ENCODE data around the gene KIF1B.
"Not testable (repeated sequence)": the region's sequence is repeated elsewhere in the genome, so short reads cannot be mapped to it uniquely, and the experiment has no call there.

KIF1B gene

GRCh38 chr1:10211805-10212410, 1.5 kb downstream of the KIF1B start:
- H3K4me1 ChIP-seq (ENCODE audit: control insufficient read depth, insufficient read depth, low read length, unreplicated experiment), result peaks cover 32% of the 10 kb centered on the region
- no peaks in the 10 kb centered on the region for H3K27me3 ChIP-seq (ENCODE audit: insufficient read depth, low read length)
- peak overlapping the region; percentile 72 for H2AFZ ChIP-seq (ENCODE audit: low read length, unreplicated experiment)
- H3K79me2 ChIP-seq (ENCODE audit: control insufficient read depth, insufficient read depth, low read length, unreplicated experiment), result peaks cover 57% of the 10 kb centered on the region
- H3K4me3 ChIP-seq (ENCODE audit: low read depth, low read length), result peak overlapping the region; percentile 96
- H3K36me3 ChIP-seq (ENCODE audit: insufficient read depth, low read length), result no peaks in the 10 kb centered on the region
- H3K27ac ChIP-seq (ENCODE audit: low read depth, low read length), result peak overlapping the region; percentile 86

GRCh38 chr1:10212476-10212875, 2.1 kb downstream of the KIF1B start:
- Histone ChIP-seq H2AFZ (ENCODE audit: low read length, unreplicated experiment) (no peak overlapping the region), H3K79me2 (ENCODE audit: control insufficient read depth, insufficient read depth, low read length, unreplicated experiment) (peaks cover 63% of the 10 kb centered on the region), H3K27ac (ENCODE audit: low read depth, low read length) (peak overlapping the region; percentile 86), H3K4me3 (ENCODE audit: low read depth, low read length) (peak overlapping the region; percentile 96), H3K27me3 (ENCODE audit: insufficient read depth, low read length) (no peaks in the 10 kb centered on the region), H3K36me3 (ENCODE audit: insufficient read depth, low read length) (no peaks in the 10 kb centered on the region), H3K4me1 (ENCODE audit: control insufficient read depth, insufficient read depth, low read length, unreplicated experiment) (peaks cover 32% of the 10 kb centered on the region)

DNA sequence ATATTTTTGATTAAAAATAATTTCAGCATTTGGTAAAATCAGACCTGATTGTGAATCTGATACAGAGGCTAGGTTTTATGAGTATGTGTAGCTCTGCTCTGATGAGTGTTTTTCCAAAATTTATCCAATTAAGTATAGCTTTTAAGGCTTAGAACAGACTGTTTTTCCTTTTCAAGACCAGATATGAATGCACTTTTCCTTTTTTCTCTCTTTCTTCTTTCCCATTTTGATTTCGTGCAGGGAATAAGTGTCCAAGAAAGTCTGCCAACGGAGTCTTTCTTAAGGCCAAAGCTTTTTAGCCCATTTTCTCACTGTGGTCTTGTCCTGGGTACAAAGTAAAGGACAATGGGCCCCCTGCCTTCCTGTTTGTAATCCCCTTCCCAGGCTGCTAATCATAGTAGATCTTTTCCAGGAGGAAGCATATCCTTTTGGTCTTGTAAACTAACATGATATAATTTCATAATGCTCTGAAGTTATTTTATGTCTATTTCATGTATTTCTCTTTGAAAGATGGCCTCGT, 2.9 kb downstream of the KIF1B start:
- Histone ChIP-seq H3K4me3 (ENCODE audit: low read depth, low read length) (peak overlapping the region; percentile 32), H3K79me2 (ENCODE audit: control insufficient read depth, insufficient read depth, low read length, unreplicated experiment) (peaks cover 70% of the 10 kb centered on the region), H3K27me3 (ENCODE audit: insufficient read depth, low read length) (no peaks in the 10 kb centered on the region), H3K4me1 (ENCODE audit: control insufficient read depth, insufficient read depth, low read length, unreplicated experiment) (peaks cover 32% of the 10 kb centered on the region), H3K27ac (ENCODE audit: low read depth, low read length) (no peak overlapping the region), H2AFZ (ENCODE audit: low read length, unreplicated experiment) (no peak overlapping the region), H3K36me3 (ENCODE audit: insufficient read depth, low read length) (no peaks in the 10 kb centered on the region)

DNA sequence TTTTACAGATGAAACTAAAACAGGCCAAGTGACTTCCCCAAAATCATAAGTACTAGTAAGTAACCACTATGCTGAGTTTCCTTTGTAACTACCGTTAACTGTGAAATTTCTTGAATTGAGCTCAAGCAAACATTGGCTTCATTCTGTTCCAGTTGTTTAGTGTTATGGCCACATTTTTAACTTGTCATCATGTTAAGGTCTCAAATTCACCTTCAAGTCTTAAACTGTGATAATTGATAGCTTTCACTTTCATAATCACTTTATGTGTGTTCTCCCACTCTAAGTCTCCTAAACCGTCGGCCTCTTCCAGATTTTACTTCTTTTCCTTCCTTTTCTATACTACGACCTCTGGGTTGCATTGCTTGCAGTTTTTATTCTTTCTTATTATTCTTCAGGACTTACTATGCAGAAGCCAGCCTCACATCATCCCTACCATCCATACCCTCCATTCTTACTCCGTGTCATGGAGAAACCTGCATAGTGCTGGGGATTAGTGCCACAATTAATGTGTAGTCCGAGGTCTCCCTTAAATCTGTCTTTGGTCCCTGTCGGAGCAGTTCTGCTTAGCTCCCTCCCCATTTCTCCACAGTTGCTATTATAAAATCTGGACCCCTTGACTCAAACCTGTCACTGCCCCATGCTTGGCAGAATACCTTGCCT, 5.8 kb downstream of the KIF1B start:
- H3K79me2 ChIP-seq (ENCODE audit: control insufficient read depth, insufficient read depth, low read length, unreplicated experiment), result peaks cover 91% of the 10 kb centered on the region
- H3K27ac ChIP-seq (ENCODE audit: low read depth, low read length), result no peak overlapping the region
- H3K36me3 ChIP-seq (ENCODE audit: insufficient read depth, low read length), result no peaks in the 10 kb centered on the region
- H3K4me1 ChIP-seq (ENCODE audit: control insufficient read depth, insufficient read depth, low read length, unreplicated experiment), result peaks cover 27% of the 10 kb centered on the region
- peak overlapping the region; percentile 62; the same call in 1 of the 2 replicates for H3K4me3 ChIP-seq (ENCODE audit: low read depth, low read length)
- H2AFZ ChIP-seq (ENCODE audit: low read length, unreplicated experiment), result no peak overlapping the region
- no peaks in the 10 kb centered on the region for H3K27me3 ChIP-seq (ENCODE audit: insufficient read depth, low read length)

DNA sequence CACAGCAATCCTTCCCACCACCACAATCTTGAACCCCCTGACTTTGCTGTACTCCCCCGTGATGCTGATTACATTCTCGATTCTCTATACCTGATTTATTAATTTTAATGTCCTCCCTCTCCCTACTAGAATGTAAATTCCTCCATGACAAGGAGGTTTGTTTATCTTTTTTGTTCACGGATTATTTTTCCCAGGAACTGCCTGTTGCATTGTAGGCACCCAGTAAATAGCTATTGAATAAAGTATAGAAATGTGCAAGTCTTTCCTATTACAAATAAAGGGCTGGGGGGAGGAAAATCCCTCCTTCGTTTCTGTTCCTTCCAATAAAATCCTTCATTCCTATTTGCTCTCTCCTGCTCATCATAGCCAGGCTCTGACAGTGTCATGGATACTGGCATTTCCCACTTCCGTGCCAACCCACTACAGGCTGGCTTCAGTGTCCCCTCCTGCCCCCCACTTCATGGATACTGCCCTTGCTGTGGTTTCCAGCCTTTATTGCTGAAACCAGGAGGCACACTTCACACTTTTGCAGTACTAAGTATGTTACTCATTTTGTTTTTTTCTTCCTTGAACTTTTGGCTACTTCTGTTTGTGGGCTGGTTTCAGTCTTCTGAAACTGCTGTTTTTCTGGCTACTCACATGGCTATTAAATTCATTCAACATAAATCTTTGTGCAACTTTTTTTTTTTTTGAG, 7.5 kb downstream of the KIF1B start:
- Histone ChIP-seq H3K79me2 (ENCODE audit: control insufficient read depth, insufficient read depth, low read length, unreplicated experiment) (peaks cover 90% of the 10 kb centered on the region), H3K27ac (ENCODE audit: low read depth, low read length) (no peak overlapping the region), H3K4me3 (ENCODE audit: low read depth, low read length) (no peak overlapping the region)

DNA sequence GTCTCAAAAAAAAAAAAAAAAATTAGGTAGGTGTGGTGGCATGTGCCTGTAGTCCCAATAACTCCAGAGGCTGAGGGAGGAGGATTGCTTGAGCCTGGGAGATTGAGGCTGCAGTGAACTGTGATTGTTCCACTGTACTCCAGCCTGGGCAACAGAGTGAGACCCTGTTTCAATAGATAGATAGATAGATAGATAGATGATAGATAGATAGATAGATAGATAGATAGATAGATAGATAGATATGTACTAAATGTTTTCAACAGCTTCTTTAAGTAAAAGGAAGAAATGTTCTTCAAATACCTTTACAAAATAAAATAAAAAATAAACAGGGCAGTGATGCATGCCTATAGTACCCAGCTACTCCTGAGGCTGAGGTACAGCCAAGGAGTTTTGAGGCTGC, 9.8 kb downstream of the KIF1B start:
- no peak overlapping the region for H3K4me3 ChIP-seq (ENCODE audit: low read depth, low read length)
- no peak overlapping the region for H2AFZ ChIP-seq (ENCODE audit: low read length, unreplicated experiment)
- no peaks in the 10 kb centered on the region for H3K27me3 ChIP-seq (ENCODE audit: insufficient read depth, low read length)
- no peaks in the 10 kb centered on the region for H3K36me3 ChIP-seq (ENCODE audit: insufficient read depth, low read length)
- H3K79me2 ChIP-seq (ENCODE audit: control insufficient read depth, insufficient read depth, low read length, unreplicated experiment), result peaks cover 96% of the 10 kb centered on the region
- peaks cover 12% of the 10 kb centered on the region for H3K4me1 ChIP-seq (ENCODE audit: control insufficient read depth, insufficient read depth, low read length, unreplicated experiment)
- H3K27ac ChIP-seq (ENCODE audit: low read depth, low read length), result no peak overlapping the region

More for the DNA sequence above, 7.5 kb downstream of the KIF1B start:
- H2AFZ ChIP-seq (ENCODE audit: low read length, unreplicated experiment), result no peak overlapping the region
- peaks cover 21% of the 10 kb centered on the region for H3K4me1 ChIP-seq (ENCODE audit: control insufficient read depth, insufficient read depth, low read length, unreplicated experiment)
- no peaks in the 10 kb centered on the region for H3K36me3 ChIP-seq (ENCODE audit: insufficient read depth, low read length)
- no peaks in the 10 kb centered on the region for H3K27me3 ChIP-seq (ENCODE audit: insufficient read depth, low read length)

- H3K27ac ChIP-seq (ENCODE audit: low read depth, low read length); H3K27me3 ChIP-seq (ENCODE audit: insufficient read depth, low read length); H2AFZ ChIP-seq (ENCODE audit: low read length, unreplicated experiment); H3K36me3 ChIP-seq (ENCODE audit: insufficient read depth, low read length); H3K4me3 ChIP-seq (ENCODE audit: low read depth, low read length): not testable (repeated sequence)
- Histone ChIP-seq H3K79me2 (ENCODE audit: control insufficient read depth, insufficient read depth, low read length, unreplicated experiment) (peaks cover 96% of the 10 kb centered on the region), H3K4me1 (ENCODE audit: control insufficient read depth, insufficient read depth, low read length, unreplicated experiment) (peaks cover 12% of the 10 kb centered on the region)
Observed at GRCh38 chr1:10220657-10221056, 10.3 kb downstream of the KIF1B start.

DNA sequence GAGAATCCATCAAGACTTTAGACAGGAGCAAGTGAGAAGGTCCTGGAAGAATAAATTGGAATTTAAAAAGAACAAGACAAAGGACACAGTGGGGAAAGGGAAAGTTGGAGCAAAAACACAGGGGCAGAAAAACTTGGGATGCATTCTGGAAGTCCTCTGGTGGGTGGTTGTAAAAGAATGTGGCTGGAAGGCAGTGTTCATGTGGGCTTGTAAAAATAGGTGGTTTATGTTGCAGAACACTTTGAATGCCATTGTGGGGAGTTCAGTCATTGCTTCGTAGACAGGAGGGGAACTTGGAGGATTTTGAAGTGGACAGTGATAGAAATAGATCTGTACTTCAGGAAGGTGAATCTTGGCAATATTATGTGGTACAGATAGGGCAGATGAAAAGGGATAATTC, 15.2 kb downstream of the KIF1B start:
- H3K4me3 ChIP-seq (ENCODE audit: low read depth, low read length), result no peak overlapping the region
- peaks cover 94% of the 10 kb centered on the region for H3K79me2 ChIP-seq (ENCODE audit: control insufficient read depth, insufficient read depth, low read length, unreplicated experiment)
- no peaks in the 10 kb centered on the region for H3K27me3 ChIP-seq (ENCODE audit: insufficient read depth, low read length)
- H3K36me3 ChIP-seq (ENCODE audit: insufficient read depth, low read length), result no peaks in the 10 kb centered on the region
- no peak overlapping the region for H2AFZ ChIP-seq (ENCODE audit: low read length, unreplicated experiment)
- no peaks in the 10 kb centered on the region for H3K4me1 ChIP-seq (ENCODE audit: control insufficient read depth, insufficient read depth, low read length, unreplicated experiment)
- H3K27ac ChIP-seq (ENCODE audit: low read depth, low read length), result no peak overlapping the region

DNA sequence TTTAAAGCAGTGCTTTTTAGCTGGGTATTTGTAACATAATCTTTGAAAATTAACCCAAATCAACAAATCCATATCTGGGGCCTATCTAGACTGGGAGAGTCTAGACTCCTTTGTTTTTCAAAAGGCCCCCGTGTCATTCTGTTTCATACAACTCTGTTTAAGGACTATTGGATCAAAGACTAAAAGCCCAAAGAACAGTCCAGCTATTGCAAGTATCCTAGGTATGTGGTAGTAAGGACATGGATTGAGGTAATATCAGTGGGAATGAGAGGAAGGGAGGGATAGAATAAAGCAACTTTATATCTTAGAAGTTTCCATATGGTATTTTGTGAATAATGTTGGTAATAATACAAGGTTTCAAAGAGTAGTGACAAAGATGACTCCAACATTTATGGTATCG, 18.2 kb downstream of the KIF1B start:
- H3K27me3 ChIP-seq (ENCODE audit: insufficient read depth, low read length), result no peaks in the 10 kb centered on the region
- no peak overlapping the region for H3K27ac ChIP-seq (ENCODE audit: low read depth, low read length)
- no peaks in the 10 kb centered on the region; the same call in 1 of the 2 replicates for H3K36me3 ChIP-seq (ENCODE audit: insufficient read depth, low read length)
- H3K4me1 ChIP-seq (ENCODE audit: control insufficient read depth, insufficient read depth, low read length, unreplicated experiment), result no peaks in the 10 kb centered on the region
- H3K79me2 ChIP-seq (ENCODE audit: control insufficient read depth, insufficient read depth, low read length, unreplicated experiment), result peaks cover 81% of the 10 kb centered on the region
- no peak overlapping the region for H2AFZ ChIP-seq (ENCODE audit: low read length, unreplicated experiment)
- no peak overlapping the region for H3K4me3 ChIP-seq (ENCODE audit: low read depth, low read length)

- Histone ChIP-seq H3K4me1 (ENCODE audit: control insufficient read depth, insufficient read depth, low read length, unreplicated experiment) (no peaks in the 10 kb centered on the region), H3K4me3 (ENCODE audit: low read depth, low read length) (no peak overlapping the region), H3K27ac (ENCODE audit: low read depth, low read length) (peak overlapping the region; percentile 18), H3K79me2 (ENCODE audit: control insufficient read depth, insufficient read depth, low read length, unreplicated experiment) (peaks cover 67% of the 10 kb centered on the region), H2AFZ (ENCODE audit: low read length, unreplicated experiment) (no peak overlapping the region), H3K36me3 (ENCODE audit: insufficient read depth, low read length) (no peaks in the 10 kb centered on the region; the same call in 1 of the 2 replicates), H3K27me3 (ENCODE audit: insufficient read depth, low read length) (no peaks in the 10 kb centered on the region)
Observed at GRCh38 chr1:10229903-10230302, 19.5 kb downstream of the KIF1B start.

Data from ACC112 (cell line).